ENCODE results near the gene SERP1. TPM values are rescaled to one million over a fixed set of nuclear protein-coding genes. Genes with fewer than 3 reads are reported as not detected.

The SERP1 gene
- total RNA-seq, 1 donor from 2014 or later = 150 TPM

- H3K9me3 ChIP-seq = no peaks in the 10 kb centered on the region
- peak overlapping the region; percentile 46 for H3K27ac ChIP-seq
- ATAC-seq (peak; percentile 81 to 89), DNase-seq (no peak)
- TF ChIP-seq, protein P1, sequence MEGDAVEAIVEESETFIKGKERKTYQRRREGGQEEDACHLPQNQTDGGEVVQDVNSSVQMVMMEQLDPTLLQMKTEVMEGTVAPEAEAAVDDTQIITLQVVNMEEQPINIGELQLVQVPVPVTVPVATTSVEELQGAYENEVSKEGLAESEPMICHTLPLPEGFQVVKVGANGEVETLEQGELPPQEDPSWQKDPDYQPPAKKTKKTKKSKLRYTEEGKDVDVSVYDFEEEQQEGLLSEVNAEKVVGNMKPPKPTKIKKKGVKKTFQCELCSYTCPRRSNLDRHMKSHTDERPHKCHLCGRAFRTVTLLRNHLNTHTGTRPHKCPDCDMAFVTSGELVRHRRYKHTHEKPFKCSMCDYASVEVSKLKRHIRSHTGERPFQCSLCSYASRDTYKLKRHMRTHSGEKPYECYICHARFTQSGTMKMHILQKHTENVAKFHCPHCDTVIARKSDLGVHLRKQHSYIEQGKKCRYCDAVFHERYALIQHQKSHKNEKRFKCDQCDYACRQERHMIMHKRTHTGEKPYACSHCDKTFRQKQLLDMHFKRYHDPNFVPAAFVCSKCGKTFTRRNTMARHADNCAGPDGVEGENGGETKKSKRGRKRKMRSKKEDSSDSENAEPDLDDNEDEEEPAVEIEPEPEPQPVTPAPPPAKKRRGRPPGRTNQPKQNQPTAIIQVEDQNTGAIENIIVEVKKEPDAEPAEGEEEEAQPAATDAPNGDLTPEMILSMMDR (IDR thresholded peaks at IDR 0.05) = no peak
- intact Hi-C loops (cut with DNase I) = no loop called here
- H3K4me3 ChIP-seq = no peak overlapping the region
- H3K27me3 ChIP-seq (ENCODE audit: low read depth) = no peaks in the 10 kb centered on the region
- H3K36me3 ChIP-seq = peaks cover 17% of the 10 kb centered on the region
- peaks cover 24% of the 10 kb centered on the region for H3K4me1 ChIP-seq
Observed at GRCh38 chr3:150538324-150539208, 7.7 kb downstream of the SERP1 start.

DNA sequence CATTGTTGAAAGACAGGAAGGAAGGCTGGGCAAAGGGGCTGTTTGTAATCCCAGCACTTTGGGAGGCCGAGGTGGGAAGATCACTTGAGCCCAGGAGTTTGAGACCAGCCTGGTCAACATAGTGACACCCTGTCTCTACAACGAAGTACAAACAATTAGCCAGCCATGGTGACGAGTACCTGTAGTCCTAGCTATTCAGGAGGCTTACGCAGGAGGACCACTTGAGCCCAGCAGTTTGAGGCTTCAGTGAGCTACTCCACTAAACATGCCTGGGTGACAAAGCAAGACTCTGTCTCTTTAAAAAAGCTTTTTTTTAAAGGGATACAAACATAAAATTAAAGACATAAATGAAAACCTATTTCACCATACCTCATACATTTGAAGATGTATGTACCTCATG is 11.1 kb downstream of the SERP1 start:
- ATAC-seq = peak; percentile 83 to 89
- Histone ChIP-seq H3K36me3 (no peaks in the 10 kb centered on the region), H3K9me3 (no peaks in the 10 kb centered on the region), H3K4me1 (no peaks in the 10 kb centered on the region), H3K27me3 (ENCODE audit: low read depth) (no peaks in the 10 kb centered on the region), H3K27ac (no peak overlapping the region), H3K4me3 (no peak overlapping the region)
- intact Hi-C loops (cut with DNase I) = no loop called here
- DNase-seq = peak; percentile 53
- TF ChIP-seq, protein P1 (IDR thresholded peaks at IDR 0.05) = no peak

- TF ChIP-seq, protein P1 (IDR thresholded peaks at IDR 0.05) = no peak
- Histone ChIP-seq H3K4me3 (no peak overlapping the region), H3K27me3 (ENCODE audit: low read depth) (no peaks in the 10 kb centered on the region), H3K4me1 (no peaks in the 10 kb centered on the region), H3K9me3 (no peaks in the 10 kb centered on the region), H3K36me3 (no peaks in the 10 kb centered on the region), H3K27ac (no peak overlapping the region)
- intact Hi-C loops (cut with DNase I) = no loop called here
- DNase-seq (no peak), ATAC-seq (no peak)
Observed at GRCh38 chr3:150531775-150532174, 14.5 kb downstream of the SERP1 start.

DNA sequence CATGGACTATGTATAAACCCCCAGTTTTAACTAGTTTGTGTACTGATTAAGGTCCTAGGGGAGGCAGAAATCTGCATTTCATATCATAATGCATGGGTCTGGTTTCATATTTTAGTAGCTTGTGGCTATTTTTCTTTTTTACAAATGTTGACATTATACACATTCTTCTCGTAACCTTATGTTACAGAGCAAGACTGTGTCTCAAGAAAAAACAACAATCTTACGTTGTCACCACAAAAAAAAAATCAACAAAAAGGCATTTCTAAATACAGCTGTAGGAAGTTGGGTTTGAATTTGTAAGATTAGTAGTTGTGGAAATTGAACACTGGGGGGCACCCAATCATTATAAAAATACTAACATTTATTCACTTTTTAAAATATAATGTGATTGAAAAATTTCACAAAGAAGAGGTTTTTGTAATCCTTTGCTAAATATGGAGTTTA is 17.9 kb downstream of the SERP1 start:
- ATAC-seq = no peak
- intact Hi-C loops (cut with DNase I) = no loop called here
- H3K27me3 ChIP-seq (ENCODE audit: low read depth) = no peaks in the 10 kb centered on the region
- no peak for DNase-seq
- no peak overlapping the region for H3K4me3 ChIP-seq
- no peaks in the 10 kb centered on the region for H3K36me3 ChIP-seq
- H3K4me1 ChIP-seq = no peaks in the 10 kb centered on the region
- H3K9me3 ChIP-seq = no peaks in the 10 kb centered on the region
- TF ChIP-seq, protein P1 (IDR thresholded peaks at IDR 0.05) = peak; percentile 50
- H3K27ac ChIP-seq = no peak overlapping the region

DNA sequence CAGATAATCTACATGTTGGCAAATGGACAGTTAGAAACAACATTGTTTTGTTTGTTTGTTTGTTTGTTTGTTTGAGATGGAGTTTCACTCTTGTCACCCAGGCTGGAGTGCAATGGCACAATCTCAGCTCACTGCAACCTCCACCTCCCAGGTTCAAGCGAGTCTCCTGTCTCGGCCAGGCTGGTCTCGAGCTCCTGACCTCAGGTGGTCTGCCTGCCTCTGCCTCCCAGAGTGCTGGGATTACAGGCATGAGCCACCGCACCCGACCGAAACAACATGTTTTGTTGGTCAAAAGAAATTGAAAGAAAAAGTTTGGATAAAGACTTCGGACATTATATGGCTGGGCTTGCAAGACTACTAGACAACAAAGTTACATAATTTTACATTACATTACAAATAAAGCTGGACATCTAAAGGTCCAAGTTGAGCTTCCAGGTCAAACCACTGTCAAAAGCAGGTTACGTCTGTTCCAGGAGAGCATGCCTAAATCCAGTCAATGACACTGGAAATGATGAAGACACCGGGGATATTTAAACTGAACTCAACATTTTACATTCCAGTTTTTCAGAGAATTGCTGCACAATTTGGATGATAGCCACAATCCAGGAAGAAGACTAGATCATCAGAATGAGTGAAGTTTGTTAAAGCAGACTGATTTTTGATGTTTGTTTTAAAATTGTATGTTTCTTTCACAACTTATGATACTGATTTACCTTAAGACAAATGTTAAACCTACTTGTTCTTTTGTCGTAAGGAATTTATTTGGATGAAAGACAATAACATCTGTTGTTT is 18.6 kb downstream of the SERP1 start:
- TF ChIP-seq, protein P1 (IDR thresholded peaks at IDR 0.05) = no peak
- ATAC-seq (no peak), DNase-seq (no peak)
- Histone ChIP-seq H3K4me3 (no peak overlapping the region), H3K27me3 (ENCODE audit: low read depth) (no peaks in the 10 kb centered on the region), H3K36me3 (no peaks in the 10 kb centered on the region), H3K9me3 (no peaks in the 10 kb centered on the region), H3K27ac (no peak overlapping the region), H3K4me1 (no peaks in the 10 kb centered on the region)
- intact Hi-C loops (cut with DNase I) = no loop called here
